T-helper 2 cell treated with Interferon-gamma antibody and Interleukin-4, amounts not matched to agents 5 μg/mL and 100 μg/mL, for 36 hours (primary cell): Measurements from ENCODE around the gene CLDN4.

Experiments
- DNase-seq: peaks from one replicate; pipeline ENCODE4 v3.0.0; 2021; ENCODE audit warnings: low spot score
- H3K27ac Mint-ChIP-seq: one replicate; pipeline ENCODE4 v1.8.0; 2021; ENCODE audit warnings: mild to moderate bottlenecking, mixed read lengths
- H3K27me3 Mint-ChIP-seq: one replicate; pipeline ENCODE4 v1.8.0; 2021; ENCODE audit warnings: low read depth, mixed read lengths
- H3K36me3 Mint-ChIP-seq: one replicate; pipeline ENCODE4 v1.8.0; 2021; ENCODE audit warnings: low read depth, mixed read lengths
- H3K4me1 Mint-ChIP-seq: one replicate; pipeline ENCODE4 v1.8.0; 2021; ENCODE audit warnings: low read depth, mixed read lengths
- H3K4me3 Mint-ChIP-seq: one replicate; pipeline ENCODE4 v1.8.0; 2022; ENCODE audit warnings: mild to moderate bottlenecking, moderate library complexity, mixed read lengths
- H3K9me3 Mint-ChIP-seq: one replicate; pipeline ENCODE4 v1.8.0; 2021; ENCODE audit warnings: mixed read lengths

The CLDN4 gene

DNA sequence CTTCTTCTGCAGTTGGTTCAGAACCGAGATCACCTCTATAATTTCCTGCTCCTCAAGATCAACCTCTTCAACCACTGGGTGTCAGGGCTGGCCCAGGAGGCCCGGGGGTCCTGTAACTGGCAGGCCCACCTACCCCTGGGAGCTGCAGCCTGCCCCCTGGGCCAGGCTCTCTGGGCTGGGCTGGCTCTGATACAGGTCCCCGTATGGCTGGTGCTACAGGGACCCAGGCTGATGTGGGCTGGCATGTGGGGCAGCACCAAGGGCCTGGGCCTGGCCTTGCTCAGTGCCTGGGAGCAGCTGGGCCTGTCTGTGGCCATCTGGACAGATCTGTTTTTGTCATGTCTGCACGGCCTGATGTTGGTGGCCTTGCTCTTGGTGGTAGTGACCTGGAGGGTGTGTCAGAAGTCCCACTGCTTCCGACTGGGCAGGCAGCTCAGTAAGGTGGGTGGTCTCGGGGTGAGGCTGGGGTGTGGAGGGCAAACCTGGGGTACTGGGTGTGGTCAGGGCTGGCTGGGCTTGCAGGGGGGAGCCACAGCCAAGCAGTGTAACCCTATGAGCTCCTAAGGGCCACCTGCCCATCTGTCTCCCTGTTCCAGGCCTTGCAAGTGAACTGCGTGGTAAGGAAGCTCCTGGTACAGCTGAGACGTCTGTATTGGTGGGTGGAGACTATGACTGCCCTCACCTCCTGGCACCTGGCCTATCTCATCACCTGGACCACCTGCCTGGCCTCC lies 34.4 kb downstream of the CLDN4 start:
- H3K27ac Mint-ChIP-seq, result no peak overlapping the region
- H3K4me1 Mint-ChIP-seq, result no peaks in the 10 kb centered on the region
- H3K27me3 Mint-ChIP-seq, result no peaks in the 10 kb centered on the region
- DNase-seq, result no peak
- H3K36me3 Mint-ChIP-seq, result no peaks in the 10 kb centered on the region
- H3K9me3 Mint-ChIP-seq, result no peaks in the 10 kb centered on the region
- no peak overlapping the region for H3K4me3 Mint-ChIP-seq

DNA sequence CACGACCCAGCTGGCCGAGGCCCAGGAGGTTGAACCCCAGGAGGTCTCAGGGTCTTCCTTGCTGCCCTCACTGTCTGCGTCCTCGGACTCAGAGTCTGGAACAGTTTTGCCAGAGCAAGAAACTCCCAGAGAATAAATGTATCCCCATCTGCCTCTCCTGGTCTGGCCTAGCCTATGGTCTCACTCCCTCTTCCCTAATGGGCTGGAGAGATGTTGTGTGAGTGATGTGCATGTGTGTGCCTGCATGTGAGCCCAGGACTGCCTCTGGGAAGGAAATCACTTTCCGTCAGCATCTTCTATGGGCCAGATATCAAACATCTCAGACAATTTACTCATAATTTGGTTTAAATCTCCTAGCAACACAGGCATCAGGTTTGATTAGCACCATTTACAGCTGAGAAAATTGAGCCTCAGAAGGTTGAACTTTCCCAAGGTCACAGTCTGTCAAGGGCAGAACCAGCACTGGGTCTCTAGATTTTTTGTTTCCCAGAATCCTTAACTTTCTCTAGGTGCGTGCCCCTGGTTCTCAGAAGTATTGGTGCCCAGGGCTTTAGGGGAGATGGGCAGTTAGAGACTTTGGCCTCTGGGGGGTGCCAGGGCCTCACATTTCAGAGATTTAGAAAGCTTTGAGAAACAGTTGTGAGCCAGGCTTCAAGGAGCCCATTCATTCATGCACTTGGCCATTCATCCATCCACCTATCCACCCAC lies 35.1 kb downstream of the CLDN4 start:
- Mint-ChIP-seq H3K4me3 (no peak overlapping the region), H3K4me1 (no peaks in the 10 kb centered on the region), H3K36me3 (no peaks in the 10 kb centered on the region), H3K9me3 (no peaks in the 10 kb centered on the region), H3K27ac (peak overlapping the region; percentile 29), H3K27me3 (no peaks in the 10 kb centered on the region)
- no peak for DNase-seq

DNA sequence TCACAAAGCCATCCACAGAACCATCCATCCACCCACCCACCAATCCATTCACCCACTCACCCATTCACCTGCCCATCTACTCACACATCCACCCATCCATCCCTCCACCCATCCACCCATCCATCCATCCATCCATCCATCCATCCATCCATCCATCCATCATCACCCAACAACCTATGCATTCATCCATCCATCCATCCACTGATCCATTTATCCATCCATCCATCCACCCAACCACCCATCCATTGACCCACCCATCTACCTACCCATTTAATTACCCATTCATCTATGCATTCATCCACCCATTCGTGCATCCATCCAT lies 35.6 kb downstream of the CLDN4 start:
- no peaks in the 10 kb centered on the region for H3K9me3 Mint-ChIP-seq
- H3K4me1 Mint-ChIP-seq, result no peaks in the 10 kb centered on the region
- DNase-seq, result no peak
- H3K27me3 Mint-ChIP-seq, result no peaks in the 10 kb centered on the region
- H3K36me3 Mint-ChIP-seq, result no peaks in the 10 kb centered on the region
- no peak overlapping the region for H3K4me3 Mint-ChIP-seq
- peak overlapping the region; percentile 29 for H3K27ac Mint-ChIP-seq

DNA sequence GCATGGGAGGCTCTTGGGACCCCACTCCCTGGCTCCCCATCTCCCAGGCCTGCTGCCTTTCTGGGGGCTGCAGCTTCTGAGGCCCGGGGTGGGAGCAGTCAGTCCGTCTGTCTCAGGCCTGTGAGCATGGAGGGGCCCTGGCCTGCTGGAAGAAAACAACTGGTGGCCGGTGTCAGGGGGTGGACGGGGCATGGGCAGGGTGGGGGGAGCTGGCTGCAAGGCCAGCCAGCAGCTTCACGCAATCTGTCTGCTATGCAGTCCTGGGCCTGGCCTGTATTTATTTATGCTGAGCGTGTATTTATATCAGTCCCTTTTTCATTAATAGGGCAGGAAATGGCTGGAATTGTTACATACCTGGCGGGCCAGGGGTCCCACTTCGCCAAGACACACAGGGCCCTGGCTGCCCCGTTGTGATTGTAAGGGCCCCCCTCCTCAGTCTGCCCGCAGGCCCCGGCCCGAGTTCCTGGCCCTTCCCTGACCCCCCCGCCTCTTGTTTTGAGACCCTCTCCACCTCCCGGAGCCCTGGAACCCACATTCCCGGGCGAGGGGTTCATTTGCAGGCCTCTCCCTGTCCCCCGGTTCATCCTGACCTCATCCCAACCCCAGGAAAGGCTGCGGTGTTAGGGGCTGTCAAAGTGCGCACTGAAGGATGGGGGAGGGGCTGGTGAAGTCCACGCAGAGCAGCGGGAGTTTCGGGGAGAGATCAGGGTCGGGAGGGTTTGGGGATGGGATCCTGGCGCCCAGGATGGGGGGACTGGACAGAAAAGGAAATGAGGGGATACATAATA lies 38.4 kb downstream of the CLDN4 start:
- DNase-seq, result no peak

DNA sequence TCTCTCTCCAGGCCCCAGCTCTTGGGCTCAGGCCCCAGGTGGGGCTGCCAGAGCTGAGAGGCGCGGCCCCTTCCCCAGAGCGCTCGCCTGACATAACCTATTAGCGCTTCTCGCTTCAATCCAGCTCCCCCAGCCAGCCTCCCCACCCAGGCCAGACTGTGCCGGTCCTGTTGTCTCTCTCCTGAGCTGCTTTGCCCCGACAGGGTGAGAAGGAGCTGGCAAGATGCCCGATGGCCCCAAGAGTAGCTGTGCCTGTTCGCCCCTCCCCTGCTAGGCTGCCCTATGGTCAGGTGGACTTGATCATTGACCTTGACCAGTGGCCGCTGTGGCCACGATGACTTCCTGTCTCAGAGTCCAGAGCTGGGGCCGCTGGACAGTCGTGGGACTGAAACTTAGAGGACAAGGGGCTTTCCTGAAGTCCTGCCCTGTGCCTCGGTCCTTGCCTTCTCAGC lies 39.3 kb downstream of the CLDN4 start:
- no peaks in the 10 kb centered on the region for H3K36me3 Mint-ChIP-seq

More for the DNA sequence above, 38.4 kb downstream of the CLDN4 start:
- Mint-ChIP-seq H3K9me3 (no peaks in the 10 kb centered on the region), H3K36me3 (no peaks in the 10 kb centered on the region), H3K4me3 (no peak overlapping the region), H3K27ac (no peak overlapping the region), H3K4me1 (no peaks in the 10 kb centered on the region), H3K27me3 (no peaks in the 10 kb centered on the region)

DNA sequence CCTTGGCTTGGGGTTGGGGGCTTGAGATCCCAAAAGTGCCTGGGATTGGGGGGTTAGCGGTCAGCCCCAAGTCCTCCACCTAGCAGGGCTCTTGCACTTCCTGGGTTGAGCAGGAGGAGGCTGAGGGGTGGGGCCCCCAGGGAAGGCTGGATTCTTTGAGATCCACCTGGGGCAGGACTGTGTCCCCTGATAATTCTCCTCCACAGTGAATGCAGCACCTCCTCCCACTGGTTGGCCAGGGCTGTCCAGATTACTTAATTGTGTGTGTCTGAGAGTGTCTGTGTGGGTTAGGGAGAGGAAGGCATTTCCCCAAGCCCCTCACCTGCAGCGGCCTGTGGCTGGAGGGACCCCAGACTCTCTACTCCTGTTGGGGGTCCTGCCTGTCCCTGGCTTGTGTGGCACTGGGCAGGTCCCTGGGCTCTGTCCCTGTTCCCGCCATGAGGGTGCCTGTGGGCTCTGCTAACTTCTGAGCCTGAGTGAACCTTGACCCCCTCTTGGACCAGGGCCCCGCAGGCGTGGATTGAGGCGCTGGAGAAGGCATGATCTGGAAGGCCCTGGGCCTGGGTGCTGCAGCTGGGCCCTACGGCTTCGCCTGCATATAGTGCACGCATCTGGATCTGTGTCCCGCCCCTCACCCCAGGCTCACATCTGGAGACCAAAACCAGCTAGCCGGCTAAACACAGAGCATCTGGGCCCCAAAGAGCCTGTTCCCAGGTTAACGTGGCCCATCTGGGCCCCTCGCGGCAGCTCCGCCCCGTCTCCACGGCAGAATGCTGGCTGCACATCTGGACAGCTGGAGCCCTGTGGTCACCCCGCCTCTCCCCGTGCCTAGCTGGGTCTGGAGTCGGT lies 40.6 kb downstream of the CLDN4 start:
- no peak for DNase-seq
- H3K27ac Mint-ChIP-seq, result no peak overlapping the region

More for the DNA sequence above, 39.3 kb downstream of the CLDN4 start:
- no peak overlapping the region for H3K4me3 Mint-ChIP-seq
- H3K9me3 Mint-ChIP-seq, result no peaks in the 10 kb centered on the region
- H3K27ac Mint-ChIP-seq, result no peak overlapping the region
- no peaks in the 10 kb centered on the region for H3K27me3 Mint-ChIP-seq
- DNase-seq, result no peak
- H3K4me1 Mint-ChIP-seq, result no peaks in the 10 kb centered on the region

DNA sequence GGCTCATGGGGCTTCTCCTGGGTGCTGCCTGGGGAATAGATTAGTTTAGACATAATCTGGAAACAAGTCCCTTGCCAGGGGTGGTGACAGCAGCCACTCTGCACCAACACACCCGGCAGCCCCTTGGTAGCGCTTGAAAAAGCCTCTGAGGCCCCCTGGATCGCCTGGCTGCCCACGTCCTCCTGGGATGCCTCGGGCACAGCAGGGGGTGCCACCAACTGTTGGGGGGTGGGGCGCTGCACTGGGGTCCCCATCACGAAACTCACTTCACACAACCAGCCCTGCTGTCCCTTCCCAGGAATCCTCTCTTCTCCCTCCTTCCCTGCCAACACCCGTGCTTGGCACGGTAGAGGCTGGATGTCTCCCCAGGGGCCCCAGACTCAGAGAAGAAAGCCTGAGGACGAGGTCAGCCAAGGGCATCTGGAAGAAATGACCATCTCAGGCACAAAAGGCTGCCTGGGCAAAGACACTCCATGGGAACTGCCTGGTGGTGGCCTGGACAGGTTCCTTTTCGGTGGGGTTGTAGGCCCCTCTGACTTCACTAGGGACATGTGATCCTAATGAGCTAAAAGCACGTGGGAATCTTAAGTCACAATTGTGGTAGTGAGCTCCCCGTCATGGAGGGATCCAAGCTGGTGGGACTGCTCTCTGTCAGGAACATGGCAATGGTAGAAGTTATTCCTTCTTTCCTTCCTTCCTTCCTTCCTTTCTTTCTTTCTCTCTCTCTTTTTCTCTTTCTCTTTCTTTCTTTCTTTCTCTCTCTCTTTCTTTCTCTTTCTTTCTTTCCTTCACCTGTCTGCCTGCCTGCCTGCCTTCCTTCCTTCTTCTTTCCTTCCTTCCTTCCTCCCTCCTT lies 41.5 kb downstream of the CLDN4 start:
- H3K4me3 Mint-ChIP-seq, result no peak overlapping the region
- no peaks in the 10 kb centered on the region for H3K27me3 Mint-ChIP-seq
- no peaks in the 10 kb centered on the region for H3K9me3 Mint-ChIP-seq

More for the DNA sequence above, 40.6 kb downstream of the CLDN4 start:
- Mint-ChIP-seq H3K4me1 (no peaks in the 10 kb centered on the region), H3K36me3 (no peaks in the 10 kb centered on the region), H3K4me3 (no peak overlapping the region), H3K9me3 (no peaks in the 10 kb centered on the region), H3K27me3 (no peaks in the 10 kb centered on the region)

DNA sequence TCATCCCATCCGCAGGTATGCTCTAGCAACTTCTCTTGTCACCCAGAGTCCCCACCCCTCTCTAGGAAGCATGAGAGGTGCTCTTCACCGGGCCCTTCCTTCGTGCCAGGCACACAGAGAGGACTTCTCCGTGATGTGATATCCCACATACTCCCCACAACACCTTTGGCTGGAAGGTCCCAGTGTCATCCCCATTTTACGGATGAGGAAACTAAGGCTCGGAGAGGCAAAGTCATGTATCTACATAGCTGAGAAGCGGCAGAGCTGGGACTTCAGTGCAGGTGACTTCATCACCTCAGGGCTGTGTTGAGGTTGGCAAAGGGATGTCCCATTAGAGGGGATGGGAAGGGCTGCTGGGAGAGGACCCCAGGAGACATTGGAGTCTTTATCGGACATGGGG lies 45.6 kb downstream of the CLDN4 start:
- Mint-ChIP-seq H3K4me1 (no peaks in the 10 kb centered on the region), H3K27me3 (no peaks in the 10 kb centered on the region), H3K27ac (no peak overlapping the region), H3K9me3 (no peaks in the 10 kb centered on the region), H3K36me3 (no peaks in the 10 kb centered on the region), H3K4me3 (no peak overlapping the region)
- no peak for DNase-seq

More for the DNA sequence above, 41.5 kb downstream of the CLDN4 start:
- Mint-ChIP-seq H3K27ac (no peak overlapping the region), H3K36me3 (no peaks in the 10 kb centered on the region), H3K4me1 (no peaks in the 10 kb centered on the region)
- no peak for DNase-seq

DNA sequence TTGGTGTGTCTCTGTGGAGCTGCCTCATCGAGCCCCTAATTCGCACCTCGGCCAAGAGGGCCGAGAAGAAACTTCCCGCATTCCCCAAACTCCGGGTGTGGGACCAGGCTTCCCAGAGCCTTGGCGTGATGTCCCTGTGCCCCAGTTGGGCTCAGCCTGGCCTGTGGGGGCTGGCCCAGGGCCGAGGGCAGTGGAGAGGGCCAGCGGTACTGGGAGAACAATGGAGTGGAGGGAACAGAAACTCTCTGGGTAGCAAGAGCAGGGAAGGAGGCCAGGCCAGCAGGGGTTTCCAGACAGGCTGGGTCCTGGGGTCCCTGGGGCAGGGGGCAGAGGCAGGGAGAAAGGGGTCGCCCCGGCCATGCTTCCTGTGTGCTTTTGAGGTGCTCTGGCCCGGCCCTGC lies 46.2 kb downstream of the CLDN4 start:
- Mint-ChIP-seq H3K4me3 (no peak overlapping the region), H3K27me3 (no peaks in the 10 kb centered on the region), H3K9me3 (no peaks in the 10 kb centered on the region), H3K36me3 (no peaks in the 10 kb centered on the region), H3K27ac (no peak overlapping the region), H3K4me1 (no peaks in the 10 kb centered on the region)
- DNase-seq, result no peak

DNA sequence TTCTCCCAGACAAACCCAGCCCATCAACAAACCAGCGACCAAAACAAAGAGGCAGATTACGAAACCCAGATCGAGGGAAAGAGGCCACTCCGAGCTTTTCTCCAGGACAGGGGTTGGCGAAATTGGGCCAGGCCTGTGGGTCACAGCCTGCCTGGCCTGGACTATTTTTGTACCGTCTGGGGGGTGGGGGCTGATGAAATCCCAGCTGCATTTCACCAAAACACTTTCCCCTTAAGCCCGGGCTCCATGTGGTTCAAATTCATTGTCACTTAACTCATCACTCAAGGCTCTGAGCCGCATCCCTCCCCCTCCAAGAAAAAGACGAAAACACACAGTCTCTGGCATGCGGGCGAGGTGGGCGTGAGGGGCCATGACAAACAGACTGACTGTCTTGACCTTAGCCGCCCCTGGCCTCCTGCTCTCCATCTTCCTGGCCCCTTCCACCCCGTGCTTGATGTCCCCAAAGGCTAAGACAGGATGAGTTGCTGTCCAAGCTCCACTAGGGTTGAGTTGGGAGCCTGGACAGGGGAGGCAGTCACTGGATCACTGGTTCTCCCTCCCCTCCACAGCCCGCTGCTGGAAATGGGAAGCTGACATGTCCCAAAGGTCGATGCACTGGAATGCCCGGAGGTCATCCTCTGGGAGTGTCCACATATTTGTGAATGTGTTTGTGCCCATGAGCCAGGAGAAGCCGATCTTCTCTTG lies 49.3 kb downstream of the CLDN4 start:
- no peak for DNase-seq
- no peaks in the 10 kb centered on the region for H3K9me3 Mint-ChIP-seq
- peaks cover 2% of the 10 kb centered on the region for H3K27me3 Mint-ChIP-seq
- H3K36me3 Mint-ChIP-seq, result no peaks in the 10 kb centered on the region
- H3K4me1 Mint-ChIP-seq, result no peaks in the 10 kb centered on the region
- no peak overlapping the region for H3K27ac Mint-ChIP-seq
- no peak overlapping the region for H3K4me3 Mint-ChIP-seq

DNA sequence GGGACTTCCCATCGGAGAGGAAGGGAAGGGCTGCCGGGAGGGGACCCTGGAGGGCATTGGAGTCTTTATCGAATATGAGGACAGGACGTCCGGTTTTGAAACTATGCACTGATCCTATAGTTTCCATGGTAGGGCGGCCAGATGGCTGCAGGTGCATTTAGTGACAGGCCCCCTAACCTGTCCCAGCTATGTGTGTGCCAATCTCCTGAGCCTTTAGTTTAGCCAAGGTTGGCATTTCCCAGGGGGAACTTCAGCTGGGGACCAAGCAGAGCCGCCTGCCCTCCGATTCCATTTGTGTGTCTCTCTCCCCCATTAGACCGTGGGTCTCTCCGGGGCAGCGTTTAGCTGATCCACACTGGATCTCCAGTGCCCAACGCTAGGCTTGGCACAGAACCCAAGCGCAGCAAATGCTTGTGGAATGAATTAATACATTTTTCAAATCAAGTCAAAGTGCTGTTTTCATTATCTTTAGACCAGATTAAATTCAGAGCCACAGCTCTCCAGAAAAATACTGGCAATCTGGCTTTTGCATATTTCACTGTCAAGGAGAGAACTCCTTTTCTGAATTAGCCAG lies 50.0 kb downstream of the CLDN4 start:
- Mint-ChIP-seq H3K4me3 (no peak overlapping the region), H3K27me3 (peaks cover 8% of the 10 kb centered on the region), H3K27ac (no peak overlapping the region), H3K9me3 (no peaks in the 10 kb centered on the region), H3K36me3 (no peaks in the 10 kb centered on the region), H3K4me1 (no peaks in the 10 kb centered on the region)
- no peak for DNase-seq

DNA sequence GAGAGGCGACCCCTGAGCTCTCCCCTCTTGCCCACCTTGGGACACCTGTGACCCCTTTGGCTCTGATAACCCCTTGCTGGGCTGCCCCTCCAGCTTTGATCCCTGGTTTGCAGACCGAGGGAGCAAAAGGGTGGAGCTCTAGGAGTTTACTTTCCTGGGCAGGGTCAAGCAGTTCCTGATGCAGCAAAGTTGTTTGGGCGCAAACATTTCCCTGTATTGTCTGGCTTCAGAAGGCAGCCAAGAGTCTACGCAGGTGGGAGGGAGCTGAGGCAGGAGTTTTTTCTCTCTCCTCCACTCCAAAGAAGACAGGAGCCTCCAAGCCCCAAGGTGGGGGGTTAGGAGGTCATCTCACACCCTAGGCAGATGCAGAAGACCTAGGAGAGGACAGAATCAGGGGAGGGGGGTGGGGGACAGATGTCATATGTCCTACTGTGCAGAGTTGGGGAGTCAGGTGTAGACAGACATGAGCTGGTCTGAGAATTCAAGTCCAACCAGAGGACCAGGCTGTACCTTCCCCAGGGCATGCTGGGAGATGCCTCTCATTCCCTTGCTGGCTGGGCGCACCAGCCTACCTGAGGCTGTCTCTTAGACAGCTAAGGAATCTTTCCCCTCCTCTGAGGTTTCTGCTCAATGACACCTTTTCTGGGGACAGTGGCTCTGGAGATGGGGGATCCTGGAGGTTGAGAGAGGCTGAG lies 50.7 kb downstream of the CLDN4 start:
- peaks cover 12% of the 10 kb centered on the region for H3K27me3 Mint-ChIP-seq
- DNase-seq, result no peak
- H3K9me3 Mint-ChIP-seq, result no peaks in the 10 kb centered on the region
- H3K27ac Mint-ChIP-seq, result no peak overlapping the region
- H3K4me3 Mint-ChIP-seq, result no peak overlapping the region
- no peaks in the 10 kb centered on the region for H3K36me3 Mint-ChIP-seq
- peaks cover 2% of the 10 kb centered on the region for H3K4me1 Mint-ChIP-seq
